H1 (cell line): ENCODE results near the gene ALX1. TPM values are rescaled to one million over a fixed set of nuclear protein-coding genes. Genes with fewer than 3 reads are reported as not detected.

Experiments
- ATF2 ChIP-seq: IDR thresholded peaks from 2 replicates; pipeline ENCODE4 v1.6.1; 2012; ENCODE audit warnings: low read length, inconsistent platforms
- CBX5 ChIP-seq: fragments of 300-800, 300-1000 bp; sonication (generic); IDR thresholded peaks from 2 replicates; pipeline ENCODE4 v1.7.1; 2016; ENCODE audit warnings: antibody characterized with exemption, low read length, low read depth
- CEBPB ChIP-seq: IDR thresholded peaks from 2 replicates; pipeline ENCODE4 v1.6.1; 2012; ENCODE audit warnings: low read depth, low read length
- CREB1 ChIP-seq: IDR thresholded peaks from 2 replicates; pipeline ENCODE4 v1.6.1; 2012; ENCODE audit warnings: inconsistent platforms
- MAFK ChIP-seq: IDR thresholded peaks from 2 replicates; pipeline ENCODE4 v1.6.1; 2012; ENCODE audit warnings: low read depth, mild to moderate bottlenecking, improper control_type of control experiment, low read length
- polyA plus RNA-seq, 7 experiments: library from polyadenylated mRNA; depleted of rRNA in 3 of 7; stranded (reverse) in 5 of 7; unstranded in 2 of 7; fragments of >200 nt in 5 of 7; fragments of 200-250 nt in 2 of 7; gene quantifications; 1 replicate in 5 of 7; 2 replicates in 1 of 7; 4 replicates in 1 of 7; pipeline versions ENCODE4 v1.2.1 to v1.2.3, GENCODE V29; 2011 to 2013; ENCODE audit warnings: missing spikeins in 2 of 7, mixed read lengths in 2 of 7
- total RNA-seq: library from RNA; stranded (reverse); fragmentation: NEBNext Ultra II Directional; extraction: Animal tissue kit (Norgen Biotek cat#: 25700); gene quantifications from 2 replicates; pipeline ENCODE4 v1.2.1, GENCODE V29; 2021
- TF ChIP-seq, protein P1 (sequence below): fragments of 300-600 bp; sonication (generic); IDR thresholded peaks from 2 replicates; pipeline ENCODE4 v1.7.1; 2012; ENCODE audit warnings: low read length, moderate library complexity, mild to moderate bottlenecking, inconsistent platforms; ENCODE audit not compliant: insufficient replicate concordance

The ALX1 gene
- total and polyA plus RNA-seq, 2 of the 8 experiments (the other 6 are each of a cell fraction or from before 2014, with no cell fraction given), result 0.41 to 0.73 TPM

DNA sequence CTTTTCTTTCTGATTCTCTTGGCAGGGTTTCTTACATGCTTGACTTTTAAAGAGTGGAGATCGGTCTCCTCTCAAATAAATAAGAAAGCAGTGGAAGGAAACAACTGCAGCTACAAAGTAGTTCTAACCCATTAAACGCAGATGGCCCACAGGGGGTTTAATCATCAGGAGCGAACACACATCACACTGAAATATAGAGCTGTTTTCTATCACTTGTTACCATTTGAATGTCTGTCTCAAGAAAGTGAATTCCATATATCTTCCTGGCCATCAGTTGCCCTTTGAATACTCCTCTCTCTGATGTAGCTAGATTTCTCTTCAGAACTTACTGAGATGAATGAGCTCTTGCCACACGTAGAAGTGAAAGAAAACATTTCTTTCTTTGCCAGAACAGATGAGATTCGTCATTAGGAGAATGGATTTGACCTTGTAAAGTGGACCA lies 29.1 kb downstream of the ALX1 start (continued):
- TF ChIP-seq CBX5 (no peak), CREB1 (no peak), CEBPB (no peak), MAFK (no peak), ATF2 (no peak)
- TF ChIP-seq, protein P1, sequence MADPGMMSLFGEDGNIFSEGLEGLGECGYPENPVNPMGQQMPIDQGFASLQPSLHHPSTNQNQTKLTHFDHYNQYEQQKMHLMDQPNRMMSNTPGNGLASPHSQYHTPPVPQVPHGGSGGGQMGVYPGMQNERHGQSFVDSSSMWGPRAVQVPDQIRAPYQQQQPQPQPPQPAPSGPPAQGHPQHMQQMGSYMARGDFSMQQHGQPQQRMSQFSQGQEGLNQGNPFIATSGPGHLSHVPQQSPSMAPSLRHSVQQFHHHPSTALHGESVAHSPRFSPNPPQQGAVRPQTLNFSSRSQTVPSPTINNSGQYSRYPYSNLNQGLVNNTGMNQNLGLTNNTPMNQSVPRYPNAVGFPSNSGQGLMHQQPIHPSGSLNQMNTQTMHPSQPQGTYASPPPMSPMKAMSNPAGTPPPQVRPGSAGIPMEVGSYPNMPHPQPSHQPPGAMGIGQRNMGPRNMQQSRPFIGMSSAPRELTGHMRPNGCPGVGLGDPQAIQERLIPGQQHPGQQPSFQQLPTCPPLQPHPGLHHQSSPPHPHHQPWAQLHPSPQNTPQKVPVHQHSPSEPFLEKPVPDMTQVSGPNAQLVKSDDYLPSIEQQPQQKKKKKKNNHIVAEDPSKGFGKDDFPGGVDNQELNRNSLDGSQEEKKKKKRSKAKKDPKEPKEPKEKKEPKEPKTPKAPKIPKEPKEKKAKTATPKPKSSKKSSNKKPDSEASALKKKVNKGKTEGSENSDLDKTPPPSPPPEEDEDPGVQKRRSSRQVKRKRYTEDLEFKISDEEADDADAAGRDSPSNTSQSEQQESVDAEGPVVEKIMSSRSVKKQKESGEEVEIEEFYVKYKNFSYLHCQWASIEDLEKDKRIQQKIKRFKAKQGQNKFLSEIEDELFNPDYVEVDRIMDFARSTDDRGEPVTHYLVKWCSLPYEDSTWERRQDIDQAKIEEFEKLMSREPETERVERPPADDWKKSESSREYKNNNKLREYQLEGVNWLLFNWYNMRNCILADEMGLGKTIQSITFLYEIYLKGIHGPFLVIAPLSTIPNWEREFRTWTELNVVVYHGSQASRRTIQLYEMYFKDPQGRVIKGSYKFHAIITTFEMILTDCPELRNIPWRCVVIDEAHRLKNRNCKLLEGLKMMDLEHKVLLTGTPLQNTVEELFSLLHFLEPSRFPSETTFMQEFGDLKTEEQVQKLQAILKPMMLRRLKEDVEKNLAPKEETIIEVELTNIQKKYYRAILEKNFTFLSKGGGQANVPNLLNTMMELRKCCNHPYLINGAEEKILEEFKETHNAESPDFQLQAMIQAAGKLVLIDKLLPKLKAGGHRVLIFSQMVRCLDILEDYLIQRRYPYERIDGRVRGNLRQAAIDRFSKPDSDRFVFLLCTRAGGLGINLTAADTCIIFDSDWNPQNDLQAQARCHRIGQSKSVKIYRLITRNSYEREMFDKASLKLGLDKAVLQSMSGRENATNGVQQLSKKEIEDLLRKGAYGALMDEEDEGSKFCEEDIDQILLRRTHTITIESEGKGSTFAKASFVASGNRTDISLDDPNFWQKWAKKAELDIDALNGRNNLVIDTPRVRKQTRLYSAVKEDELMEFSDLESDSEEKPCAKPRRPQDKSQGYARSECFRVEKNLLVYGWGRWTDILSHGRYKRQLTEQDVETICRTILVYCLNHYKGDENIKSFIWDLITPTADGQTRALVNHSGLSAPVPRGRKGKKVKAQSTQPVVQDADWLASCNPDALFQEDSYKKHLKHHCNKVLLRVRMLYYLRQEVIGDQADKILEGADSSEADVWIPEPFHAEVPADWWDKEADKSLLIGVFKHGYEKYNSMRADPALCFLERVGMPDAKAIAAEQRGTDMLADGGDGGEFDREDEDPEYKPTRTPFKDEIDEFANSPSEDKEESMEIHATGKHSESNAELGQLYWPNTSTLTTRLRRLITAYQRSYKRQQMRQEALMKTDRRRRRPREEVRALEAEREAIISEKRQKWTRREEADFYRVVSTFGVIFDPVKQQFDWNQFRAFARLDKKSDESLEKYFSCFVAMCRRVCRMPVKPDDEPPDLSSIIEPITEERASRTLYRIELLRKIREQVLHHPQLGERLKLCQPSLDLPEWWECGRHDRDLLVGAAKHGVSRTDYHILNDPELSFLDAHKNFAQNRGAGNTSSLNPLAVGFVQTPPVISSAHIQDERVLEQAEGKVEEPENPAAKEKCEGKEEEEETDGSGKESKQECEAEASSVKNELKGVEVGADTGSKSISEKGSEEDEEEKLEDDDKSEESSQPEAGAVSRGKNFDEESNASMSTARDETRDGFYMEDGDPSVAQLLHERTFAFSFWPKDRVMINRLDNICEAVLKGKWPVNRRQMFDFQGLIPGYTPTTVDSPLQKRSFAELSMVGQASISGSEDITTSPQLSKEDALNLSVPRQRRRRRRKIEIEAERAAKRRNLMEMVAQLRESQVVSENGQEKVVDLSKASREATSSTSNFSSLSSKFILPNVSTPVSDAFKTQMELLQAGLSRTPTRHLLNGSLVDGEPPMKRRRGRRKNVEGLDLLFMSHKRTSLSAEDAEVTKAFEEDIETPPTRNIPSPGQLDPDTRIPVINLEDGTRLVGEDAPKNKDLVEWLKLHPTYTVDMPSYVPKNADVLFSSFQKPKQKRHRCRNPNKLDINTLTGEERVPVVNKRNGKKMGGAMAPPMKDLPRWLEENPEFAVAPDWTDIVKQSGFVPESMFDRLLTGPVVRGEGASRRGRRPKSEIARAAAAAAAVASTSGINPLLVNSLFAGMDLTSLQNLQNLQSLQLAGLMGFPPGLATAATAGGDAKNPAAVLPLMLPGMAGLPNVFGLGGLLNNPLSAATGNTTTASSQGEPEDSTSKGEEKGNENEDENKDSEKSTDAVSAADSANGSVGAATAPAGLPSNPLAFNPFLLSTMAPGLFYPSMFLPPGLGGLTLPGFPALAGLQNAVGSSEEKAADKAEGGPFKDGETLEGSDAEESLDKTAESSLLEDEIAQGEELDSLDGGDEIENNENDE, result no peak
